HEK293T (cell line): ENCODE measurements around the gene TGFBR3.

Experiments used
- ARNT ChIP-seq: fragments of 450-650 bp; IDR thresholded peaks from 2 replicates; pipeline ENCODE4 v1.6.1; 2017; ENCODE audit warnings: mild to moderate bottlenecking
- BHLHE40 ChIP-seq: fragments of 450-650 bp; IDR thresholded peaks from 2 replicates; pipeline ENCODE4 v1.6.1; 2016; ENCODE audit warnings: mild to moderate bottlenecking, moderate library complexity, borderline replicate concordance
- FOXK2 ChIP-seq: fragments of 450-650 bp; IDR thresholded peaks from 2 replicates; pipeline ENCODE4 v1.6.1; 2016; ENCODE audit warnings: mild to moderate bottlenecking
- HDGF ChIP-seq: fragments of 450-650 bp; IDR thresholded peaks from 2 replicates; pipeline ENCODE4 v1.6.1; 2017; ENCODE audit warnings: antibody characterized with exemption, borderline replicate concordance
- L3MBTL2 ChIP-seq: fragments of 450-650 bp; conservative IDR thresholded peaks from 2 replicates; pipeline ENCODE4 v1.6.1; 2016; ENCODE audit warnings: mild to moderate bottlenecking
- PKNOX1 ChIP-seq: fragments of 450-650 bp; IDR thresholded peaks from 2 replicates; pipeline ENCODE4 v1.6.1; 2016
- SP1 ChIP-seq: fragments of 450-650 bp; IDR thresholded peaks from 2 replicates; pipeline ENCODE4 v1.6.1; 2017
- SUZ12 ChIP-seq: fragments of 450-650 bp; IDR thresholded peaks from 2 replicates; pipeline ENCODE4 v1.6.1; 2016; ENCODE audit warnings: mild to moderate bottlenecking
- TARDBP ChIP-seq: fragments of 450-650 bp; IDR thresholded peaks from 2 replicates; pipeline ENCODE4 v1.6.1; 2016
- ZNF384 ChIP-seq: fragments of 450-650 bp; IDR thresholded peaks from 2 replicates; pipeline ENCODE4 v1.6.1; 2016

GRCh38 chr1:91676030-91676429 lies 209.9 kb downstream of the TGFBR3 start:
- no peak for TF ChIP-seq HDGF
- no peak for TF ChIP-seq ARNT
- no peak for TF ChIP-seq L3MBTL2
- TF ChIP-seq SUZ12, result no peak
- TF ChIP-seq FOXK2, result no peak
- TF ChIP-seq TARDBP, result no peak
- TF ChIP-seq BHLHE40, result no peak
- no peak for TF ChIP-seq SP1
- TF ChIP-seq PKNOX1, result no peak
- no peak for TF ChIP-seq ZNF384
